Fibroblast of skin of back (primary cell): Measurements from ENCODE around the gene SCN2B.
A peak's percentile ranks its signal among the peaks of the same experiment; 100 is the strongest.
"Not testable (repeated sequence)": the region's sequence is repeated elsewhere in the genome, so short reads cannot be mapped to it uniquely, and the experiment has no call there.

Experiments
- DNase-seq: peaks from one replicate; pipeline ENCODE4 v3.0.0-alpha.2; 2013

The SCN2B gene

DNA sequence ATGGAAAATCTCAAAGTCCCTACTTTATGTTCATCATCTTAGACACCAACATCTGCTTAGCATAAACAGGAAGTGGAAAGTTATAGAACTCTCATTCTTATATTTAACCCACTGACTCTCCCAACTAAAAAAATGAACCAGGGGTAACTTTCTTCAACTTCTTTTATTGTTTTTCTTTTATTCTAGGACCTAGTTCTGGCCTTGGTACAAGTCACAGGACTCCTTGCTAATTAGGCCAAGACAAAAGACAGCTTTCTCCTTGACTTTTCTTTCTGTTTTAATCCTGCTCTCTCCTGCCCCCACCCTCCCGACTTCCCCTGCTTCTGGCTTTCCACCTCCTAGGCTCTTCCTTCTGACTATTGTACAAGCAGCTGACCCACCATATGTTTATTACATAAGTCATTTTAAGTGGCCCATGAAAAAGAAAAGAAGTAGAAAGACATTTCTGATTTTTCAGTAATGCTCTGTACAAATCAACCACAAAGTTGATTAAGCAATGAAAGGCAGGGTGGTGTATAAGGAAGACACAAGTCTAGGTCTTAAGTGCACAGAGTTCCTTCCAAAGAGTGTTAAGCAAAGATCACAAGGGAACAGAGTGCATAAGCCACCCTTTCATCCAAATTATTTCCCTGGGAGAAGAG, 30.1 kb upstream of the SCN2B start:
- no peak for DNase-seq

DNA sequence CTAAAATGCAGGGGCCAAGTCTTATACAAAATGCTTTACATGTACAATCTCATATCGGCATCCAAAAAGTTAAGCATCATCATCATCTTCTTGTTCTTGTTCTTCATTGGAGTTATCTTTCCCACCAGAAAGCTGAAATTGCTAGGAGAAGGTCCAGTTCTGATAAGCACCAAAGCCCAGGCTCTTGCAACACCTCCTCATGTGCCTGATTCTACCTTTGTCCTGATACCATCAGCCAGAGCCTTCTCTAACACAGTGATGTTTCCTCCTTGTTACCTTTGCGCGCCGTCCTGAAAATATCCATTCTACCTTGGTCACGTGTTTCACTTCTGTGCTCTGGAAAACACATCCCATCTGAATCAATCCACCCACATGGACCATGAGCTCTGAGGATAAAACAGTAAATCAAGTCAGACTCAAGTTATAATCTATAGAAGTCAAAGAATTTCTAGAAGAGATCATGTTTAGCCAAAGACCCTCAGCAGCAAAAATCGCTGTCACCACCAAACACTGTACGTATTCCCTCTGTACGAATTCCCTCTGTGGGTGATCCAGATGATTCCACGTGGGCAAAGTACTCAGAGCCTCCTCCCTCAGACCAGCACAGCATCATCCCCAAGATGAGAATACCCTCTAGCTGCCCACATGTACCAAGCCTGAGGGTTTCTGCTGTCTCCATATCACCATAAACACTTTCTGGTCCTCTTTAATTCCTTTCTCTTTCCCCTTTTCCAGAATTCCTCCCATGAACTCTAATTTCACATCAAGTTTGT, 29.4 kb upstream of the SCN2B start:
- no peak for DNase-seq

- DNase-seq, result no peak
These were observed 26.4 kb upstream of the SCN2B start for GRCh38 chr11:118202599-118203422.

DNA sequence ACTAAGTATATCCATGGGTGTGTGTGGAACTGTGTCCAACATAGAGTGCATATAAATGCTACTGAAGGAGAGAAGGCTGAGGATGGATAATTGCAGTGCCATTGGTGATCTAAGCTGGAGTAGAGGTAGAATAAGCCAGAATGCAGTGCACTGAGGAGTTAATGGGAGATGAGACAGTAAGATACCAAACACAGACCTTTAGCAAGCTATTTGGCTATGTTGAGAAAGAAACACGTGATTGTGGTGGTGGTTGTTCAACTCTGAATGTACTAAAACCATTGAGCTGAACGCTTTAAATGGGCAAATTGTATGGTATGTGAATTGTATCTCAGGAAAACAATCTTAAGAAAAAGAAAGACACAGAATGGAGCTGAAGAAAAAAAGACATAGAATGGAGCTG, 25.5 kb upstream of the SCN2B start:
- DNase-seq, result no peak

DNA sequence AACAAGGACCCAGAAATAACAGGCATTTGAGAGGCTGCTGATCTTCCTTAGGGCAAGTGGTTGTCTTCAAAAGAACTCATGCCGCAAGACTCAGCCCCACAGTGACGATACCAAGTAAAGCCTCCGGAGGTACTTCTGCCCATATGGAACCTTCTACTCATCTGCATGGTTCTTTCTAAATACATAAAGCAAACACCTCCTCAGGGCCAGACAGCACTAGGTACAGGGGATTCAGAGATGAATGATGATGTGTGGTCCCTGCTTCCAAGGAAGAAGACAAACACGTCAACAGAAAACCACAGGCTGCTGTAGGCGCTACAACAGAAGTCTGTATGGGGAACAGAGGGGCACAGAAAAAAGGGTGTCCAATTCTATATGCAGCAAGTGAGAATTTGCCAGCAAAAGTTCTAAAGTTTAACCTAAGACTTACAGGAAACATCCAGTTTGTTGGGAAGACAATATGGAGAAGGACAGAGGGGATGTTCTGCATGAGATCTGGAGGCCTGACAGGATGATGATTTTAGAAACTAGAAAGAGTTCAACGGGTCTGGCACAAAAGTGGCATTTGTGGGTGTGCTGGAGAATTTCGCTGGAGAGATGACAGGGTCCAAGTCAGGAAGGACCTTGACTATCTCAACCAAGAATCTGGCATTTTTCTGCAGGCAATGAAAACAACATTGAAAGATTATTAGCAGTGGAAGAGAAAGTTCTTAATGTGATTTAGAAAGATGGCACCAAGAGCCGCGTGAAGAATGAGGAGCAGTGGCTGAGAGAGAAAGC, 24.7 kb upstream of the SCN2B start:
- no peak for DNase-seq

DNA sequence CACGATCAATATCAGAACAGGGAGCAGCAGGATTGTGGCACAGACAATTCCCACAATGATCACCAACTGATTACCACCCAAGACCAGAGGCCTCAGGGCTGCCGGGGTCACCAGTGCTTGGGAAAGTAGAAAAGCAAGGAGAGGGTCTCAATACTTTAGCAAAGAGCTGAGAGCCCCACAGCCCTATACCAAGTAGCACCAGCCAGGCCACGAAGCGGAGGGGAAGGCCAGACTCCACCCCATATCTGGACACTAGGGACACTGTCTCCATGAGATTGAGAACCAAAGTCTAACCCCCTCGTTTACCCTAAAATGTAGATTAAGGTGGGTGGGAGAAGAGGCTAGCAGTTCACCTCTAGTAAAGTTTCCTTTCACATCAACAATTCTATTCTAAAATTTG, 24.1 kb upstream of the SCN2B start:
- DNase-seq, result no peak

GRCh38 chr11:118199135-118199534, 22.7 kb upstream of the SCN2B start:
- no peak for DNase-seq

DNA sequence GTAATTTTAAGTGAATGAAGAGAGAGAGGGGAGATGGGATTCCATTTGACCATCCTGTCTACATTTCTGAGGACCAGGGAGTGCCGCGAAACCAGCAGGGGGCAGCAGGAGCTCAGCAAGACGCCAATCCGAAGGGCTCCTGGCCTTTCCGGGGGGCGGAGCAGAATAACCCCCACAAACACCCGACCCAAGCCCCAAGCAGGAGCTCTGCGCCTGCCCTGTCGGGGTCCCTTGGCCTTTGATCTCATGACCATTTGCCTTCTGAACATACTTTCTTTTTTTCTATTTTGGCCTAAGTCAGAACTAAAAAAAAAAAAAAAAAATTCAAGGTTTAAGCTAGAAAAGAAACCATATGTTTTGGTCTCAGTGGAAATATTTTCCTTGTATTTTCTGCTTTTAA, 21.9 kb upstream of the SCN2B start:
- DNase-seq, result peak; percentile 52

GRCh38 chr11:118194835-118195627, 18.6 kb upstream of the SCN2B start:
- DNase-seq, result peak; percentile 26

DNA sequence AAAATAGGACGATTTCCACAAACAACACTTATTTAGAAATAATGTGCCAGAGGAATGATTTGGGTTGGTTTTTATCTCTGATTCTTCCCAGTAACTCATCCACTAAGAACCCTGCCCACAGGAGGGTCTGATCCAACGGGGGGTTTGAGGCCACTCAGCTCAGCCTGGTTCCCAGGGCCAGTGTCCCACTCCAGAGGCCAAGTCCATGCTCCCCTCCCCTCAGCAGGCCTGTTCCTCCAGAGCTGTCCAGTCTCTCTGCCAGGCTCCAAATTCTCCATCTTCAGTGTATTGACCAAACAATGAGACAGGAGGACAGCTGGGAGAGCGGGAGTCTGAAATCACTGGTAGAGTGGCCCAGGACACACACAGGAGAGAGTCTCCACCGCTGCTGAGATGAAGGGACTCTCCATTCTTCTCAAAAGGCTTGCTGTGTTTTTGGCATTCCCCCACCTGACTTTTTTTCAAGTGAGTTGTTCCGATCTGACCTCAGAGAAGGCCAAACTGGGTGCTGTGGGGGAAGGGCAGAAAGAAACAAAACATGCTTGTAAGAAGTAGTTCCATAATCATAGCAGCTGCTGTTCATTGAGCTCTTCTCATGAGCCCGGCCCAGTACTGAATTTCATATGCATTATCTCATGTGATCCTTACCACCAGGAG, 17.6 kb upstream of the SCN2B start:
- DNase-seq, result no peak

GRCh38 chr11:118192817-118193216, 16.4 kb upstream of the SCN2B start:
- DNase-seq, result not testable (repeated sequence)

GRCh38 chr11:118190942-118191506, 14.6 kb upstream of the SCN2B start:
- DNase-seq, result not testable (repeated sequence)

DNA sequence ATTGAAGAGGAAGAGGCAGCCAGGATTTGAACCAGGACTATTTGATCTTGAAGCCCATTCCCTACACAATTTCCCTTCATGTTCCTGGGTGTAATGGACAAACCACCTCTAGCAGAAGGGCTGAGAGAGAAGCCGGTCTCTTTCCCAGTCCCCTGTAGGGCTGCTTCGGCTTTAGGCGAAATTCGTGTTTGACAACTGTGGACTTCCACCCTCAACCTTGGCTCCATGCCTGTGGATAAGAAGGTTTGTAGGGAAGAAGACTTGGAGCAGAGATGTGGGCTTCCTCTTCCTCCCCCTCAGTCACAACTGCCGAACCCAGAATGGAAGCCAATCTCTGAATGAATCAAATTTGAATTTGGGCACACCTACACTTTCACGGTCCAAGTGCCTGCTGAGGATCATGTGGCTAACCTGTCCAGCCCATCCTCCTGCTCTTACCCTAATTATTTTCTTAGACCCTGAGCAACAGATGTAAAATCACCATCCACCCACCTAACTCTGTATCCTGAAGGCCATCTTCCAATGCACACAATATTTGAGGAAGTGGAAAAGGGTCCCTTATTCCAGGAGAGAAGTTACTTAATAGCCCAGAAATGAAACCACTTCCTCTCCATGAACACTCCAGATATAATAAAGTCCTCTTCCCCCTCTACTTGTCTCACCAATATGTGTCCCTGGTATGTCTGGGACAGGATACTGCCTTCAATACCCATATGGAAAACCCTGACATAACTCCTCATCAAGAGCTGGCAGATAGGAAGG, 10.1 kb upstream of the SCN2B start:
- DNase-seq, result no peak

DNA sequence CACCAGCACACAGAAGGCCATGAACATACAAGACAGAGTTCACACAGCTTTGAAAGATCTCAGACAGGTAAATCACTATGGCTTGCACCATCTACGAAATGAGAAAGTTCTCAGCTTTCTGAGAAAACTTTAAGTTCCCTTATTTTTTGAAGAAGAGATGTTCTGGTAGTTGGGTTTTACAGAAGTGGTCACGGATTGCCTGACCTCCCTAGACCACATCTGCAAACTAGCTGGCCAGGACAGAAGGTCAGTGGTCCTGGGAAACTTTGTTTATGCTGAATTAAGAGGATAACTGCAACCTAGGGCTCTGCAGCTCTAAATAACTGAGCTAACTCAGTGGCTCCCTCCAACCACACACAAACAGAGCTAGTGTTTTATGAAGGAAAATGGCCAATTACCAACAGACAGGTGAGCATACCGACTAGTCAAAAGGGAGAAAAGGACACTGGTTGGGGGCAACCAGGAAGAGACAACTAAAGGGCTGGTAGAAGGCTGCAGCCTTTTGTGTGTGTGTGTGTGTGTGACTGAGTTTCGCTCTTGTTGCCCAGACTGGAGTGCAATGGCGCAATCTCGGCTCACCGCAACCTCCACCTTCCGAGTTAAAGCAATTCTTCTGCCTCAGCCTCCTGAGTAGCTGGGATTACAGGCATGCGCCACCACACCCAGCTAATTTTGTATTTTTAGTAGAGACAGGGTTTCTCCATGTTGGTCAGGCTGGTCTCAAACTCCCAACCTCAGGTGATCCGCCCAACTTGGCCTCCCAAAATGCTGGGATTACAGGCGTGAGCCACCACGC, 8.5 kb upstream of the SCN2B start:
- DNase-seq, result no peak

DNA sequence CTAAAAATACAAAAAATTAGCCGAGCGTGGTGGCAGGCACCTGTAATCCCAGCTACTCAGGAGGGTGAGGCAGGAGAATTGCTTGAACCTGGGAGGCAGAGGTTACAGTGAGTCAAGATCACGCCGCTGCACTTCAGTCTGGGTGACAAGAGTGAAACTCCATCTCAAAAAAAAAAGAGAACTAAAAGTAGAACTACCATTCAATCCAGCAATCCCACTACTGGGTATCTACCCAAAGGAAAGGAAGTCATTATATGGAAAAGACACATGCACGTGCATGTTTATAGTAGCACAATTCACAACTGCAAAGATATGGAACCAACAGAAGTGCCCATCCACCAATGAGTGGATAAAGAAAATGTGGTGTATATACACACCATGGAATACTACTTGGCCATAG, 7.3 kb upstream of the SCN2B start:
- not testable (repeated sequence) for DNase-seq

GRCh38 chr11:118180300-118180703, 3.9 kb upstream of the SCN2B start:
- peak; percentile 48 for DNase-seq

- DNase-seq, result no peak
These were observed 317 bp upstream of the SCN2B start for GRCh38 chr11:118176778-118177134.

DNA sequence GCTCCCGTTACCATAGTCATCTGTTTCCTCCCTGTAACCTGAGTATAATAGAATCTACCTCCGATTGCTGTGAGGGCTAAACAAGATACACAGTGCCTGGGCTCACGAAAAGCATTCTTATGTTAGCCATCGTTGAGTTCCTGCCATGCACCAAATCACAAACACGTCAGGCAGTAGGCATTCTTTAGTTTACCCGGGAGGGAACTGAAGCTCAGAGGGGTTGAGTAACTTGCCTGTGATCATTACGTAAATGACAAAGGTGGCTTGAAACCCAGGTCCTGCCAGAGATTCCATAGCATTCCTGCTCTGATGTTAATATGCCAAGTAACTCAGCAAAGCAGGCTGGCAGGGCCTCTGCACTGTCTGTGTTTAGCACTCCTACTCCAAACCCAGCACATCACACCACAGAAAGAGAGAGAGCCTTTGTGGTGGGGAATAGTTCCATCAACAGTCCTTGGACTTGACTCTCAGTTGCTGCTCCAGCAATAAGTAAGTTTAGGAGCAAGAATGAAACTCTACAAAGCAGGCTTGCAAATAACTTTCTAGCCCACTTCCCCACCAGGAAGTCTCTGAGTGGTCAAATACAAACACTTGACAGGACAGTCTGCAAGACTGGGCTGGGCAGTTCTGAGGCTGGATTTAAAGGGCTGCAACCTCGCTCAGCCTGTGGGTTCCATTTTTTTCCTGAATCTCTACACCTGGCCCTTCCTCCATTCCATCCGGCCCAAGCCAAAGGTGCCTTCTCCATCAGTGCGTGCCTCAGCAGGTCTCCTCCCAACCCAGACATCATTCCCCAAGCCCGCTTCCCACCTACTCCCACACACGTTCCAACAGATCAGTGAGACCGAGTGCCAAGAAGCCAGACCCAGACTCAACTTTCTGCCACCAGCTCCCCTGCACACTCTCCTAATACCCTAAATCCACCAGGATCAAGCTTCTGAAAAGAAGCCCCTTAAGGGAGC, 1.1 kb downstream of the SCN2B start:
- peak; percentile 21 for DNase-seq
